GM18526 (cell line): ENCODE results near the gene FGB.

Experiments used
- POLR2A ChIP-seq: IDR thresholded peaks from 3 replicates; pipeline ENCODE4 v1.6.1; 2011; ENCODE audit not compliant: insufficient read length; ENCODE audit errors: extremely low read depth

Gene FGB

DNA sequence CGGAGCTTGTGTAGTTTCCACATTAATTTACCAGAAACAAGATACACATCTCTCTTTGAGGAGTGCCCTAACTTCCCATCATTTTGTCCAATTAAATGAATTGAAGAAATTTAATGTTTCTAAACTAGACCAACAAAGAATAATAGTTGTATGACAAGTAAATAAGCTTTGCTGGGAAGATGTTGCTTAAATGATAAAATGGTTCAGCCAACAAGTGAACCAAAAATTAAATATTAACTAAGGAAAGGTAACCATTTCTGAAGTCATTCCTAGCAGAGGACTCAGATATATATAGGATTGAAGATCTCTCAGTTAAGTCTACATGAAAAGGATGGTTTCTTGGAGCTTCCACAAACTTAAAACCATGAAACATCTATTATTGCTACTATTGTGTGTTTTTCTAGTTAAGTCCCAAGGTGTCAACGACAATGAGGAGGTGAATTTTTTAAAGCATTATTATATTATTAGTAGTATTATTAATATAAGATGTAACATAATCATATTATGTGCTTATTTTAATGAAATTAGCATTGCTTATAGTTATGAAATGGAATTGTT, at the start of gene FGB:
Gene FGB, plus strand, starts transcription at position 315 of the 558 bp plus-strand sequence. Its CDS starts 8 bp downstream, at position 323.
- no peak for TF ChIP-seq POLR2A

DNA sequence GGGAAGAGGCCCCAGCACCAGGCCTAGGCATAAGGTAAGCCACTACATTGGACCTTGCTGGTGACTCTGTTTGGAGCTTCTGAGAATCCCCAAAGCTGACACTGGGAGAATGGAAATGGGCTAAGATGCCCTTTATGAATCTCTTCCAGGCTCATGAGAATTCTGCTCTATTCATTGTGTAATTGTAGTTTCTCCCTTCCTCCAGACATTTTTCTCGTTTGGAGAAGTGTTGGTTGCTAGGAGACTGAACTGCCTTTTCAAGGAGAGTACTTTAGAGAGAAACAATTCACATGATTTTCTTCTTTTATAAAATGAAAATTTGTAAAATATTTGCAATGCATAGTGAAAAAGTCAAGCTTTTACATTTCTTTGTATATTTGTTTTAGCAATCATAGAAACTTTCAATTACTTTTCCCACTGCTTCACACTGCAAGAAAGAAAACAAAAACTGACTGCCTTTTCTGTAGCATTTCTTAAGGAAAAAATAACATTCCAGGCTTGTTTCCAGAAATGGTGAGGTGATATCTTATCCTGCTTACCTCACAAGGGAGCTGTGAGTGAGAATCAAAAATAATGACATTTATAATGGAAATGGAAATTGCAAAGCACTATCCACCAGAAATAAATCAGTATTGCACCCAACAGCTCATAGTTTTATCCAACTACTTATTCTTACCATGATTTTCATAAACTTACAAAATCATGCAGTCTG, 46.3 kb upstream of the FGB start:
- TF ChIP-seq POLR2A = no peak

DNA sequence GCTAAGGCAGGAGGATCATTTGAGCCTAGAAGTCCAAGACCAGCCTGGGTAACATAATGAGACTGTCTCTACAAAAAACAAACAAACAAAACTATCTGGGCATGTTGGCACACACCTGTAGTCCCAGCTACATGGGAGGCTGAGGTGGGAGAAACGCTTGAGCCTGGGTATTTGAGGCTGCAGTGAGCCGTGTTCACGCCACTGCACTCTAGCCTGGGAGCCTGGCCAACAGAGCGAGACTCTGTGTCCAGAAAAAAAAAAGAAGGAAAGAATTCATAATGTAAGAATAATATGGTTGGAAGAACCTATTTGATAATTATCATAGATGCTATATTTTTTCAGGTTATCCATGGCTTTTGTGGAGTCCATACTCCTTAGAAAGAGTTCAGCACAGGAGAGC, 45.2 kb upstream of the FGB start:
- no peak for TF ChIP-seq POLR2A

DNA sequence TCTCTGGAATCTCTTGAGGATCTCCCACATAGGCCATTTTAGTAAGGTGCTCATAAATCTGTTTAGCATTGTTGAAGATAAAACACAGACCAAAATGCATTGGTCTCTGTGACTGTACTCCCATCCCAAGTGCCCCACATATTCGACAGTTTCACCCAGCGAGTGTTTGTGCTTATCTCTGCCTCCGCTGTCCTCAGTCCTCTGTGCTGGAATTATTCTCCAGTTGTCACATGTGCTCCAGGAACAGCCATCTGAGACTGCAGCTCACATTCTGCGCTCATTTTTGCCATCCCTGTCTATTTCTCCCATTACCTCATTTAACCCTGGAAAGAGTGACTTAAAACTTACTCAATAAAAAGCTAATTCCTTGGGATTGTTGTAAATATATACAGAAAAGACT, 43.6 kb upstream of the FGB start:
- no peak for TF ChIP-seq POLR2A

DNA sequence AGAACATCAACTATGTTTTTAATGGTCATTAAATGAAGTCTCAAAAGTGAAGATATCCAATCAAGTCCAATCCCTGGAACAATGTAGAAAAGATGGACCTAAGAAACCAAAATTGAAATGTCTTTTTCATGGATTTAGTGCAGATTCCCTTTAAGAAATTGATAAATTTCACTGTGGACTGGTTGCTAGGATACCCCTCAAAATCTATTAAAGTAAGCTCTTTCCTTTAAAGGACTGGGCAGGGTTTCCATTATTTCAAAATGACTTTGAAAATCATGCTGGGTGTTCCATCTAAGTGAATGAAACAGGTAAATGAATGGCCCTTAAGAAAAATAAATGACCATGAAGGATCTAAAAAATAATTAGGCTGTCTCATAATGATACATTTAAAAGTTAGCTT, 41.2 kb upstream of the FGB start:
- TF ChIP-seq POLR2A = no peak

DNA sequence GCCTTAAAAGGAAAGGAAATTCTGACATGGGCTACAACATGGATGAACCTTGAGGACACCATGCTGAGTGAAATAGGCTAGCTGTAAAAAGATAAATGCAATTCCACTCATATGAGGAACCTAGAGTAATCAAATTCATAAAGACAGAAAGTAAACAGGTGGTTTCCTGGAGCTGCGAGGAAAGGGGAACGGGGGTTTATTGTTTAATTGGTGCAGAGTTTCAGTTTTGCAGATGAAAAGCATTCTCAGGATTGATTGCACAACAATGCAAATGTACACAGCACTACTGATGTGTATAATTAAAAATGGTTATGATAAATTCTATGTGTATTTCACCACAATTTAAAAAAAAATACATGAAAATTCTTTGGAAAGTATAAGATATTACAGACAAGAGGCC, 36.7 kb upstream of the FGB start:
- no peak for TF ChIP-seq POLR2A

DNA sequence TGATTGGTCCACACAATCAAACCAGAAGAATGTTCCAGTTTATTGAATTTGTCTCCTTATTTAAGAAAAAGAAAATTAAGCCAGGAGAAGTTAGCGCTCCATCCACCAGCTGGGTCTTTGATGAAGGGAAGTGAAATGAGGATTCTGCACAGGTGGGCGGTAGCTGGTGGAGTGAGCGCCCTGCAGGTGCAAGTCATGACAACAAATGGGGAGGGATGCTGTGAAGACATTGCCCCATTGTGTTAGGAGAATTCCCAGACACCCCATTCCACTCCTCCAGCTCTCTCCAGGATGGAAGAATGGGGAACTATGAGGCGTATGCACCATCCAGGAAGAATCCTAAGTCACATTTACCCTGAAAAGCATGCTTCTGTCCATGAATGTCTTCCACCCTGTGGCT, 35.5 kb upstream of the FGB start:
- TF ChIP-seq POLR2A = no peak

DNA sequence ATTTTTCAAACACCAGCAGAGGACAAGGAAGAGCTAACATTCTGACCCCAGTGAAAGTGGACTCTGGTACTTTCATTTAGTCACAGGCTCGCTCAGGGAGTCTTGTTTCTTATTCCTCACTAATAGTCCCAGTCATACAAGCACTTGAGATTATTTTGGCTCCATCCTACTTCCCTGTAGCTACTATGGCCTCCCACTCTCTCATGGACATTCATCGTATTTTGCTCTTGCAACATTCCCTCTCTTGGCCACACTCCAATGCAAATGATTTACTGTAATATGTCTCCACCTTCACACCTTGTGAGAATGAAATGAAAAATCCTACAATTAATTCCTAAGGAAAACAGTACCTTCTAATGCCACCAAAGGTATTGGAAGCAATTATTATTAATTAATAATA, 33.9 kb upstream of the FGB start:
- no peak for TF ChIP-seq POLR2A

DNA sequence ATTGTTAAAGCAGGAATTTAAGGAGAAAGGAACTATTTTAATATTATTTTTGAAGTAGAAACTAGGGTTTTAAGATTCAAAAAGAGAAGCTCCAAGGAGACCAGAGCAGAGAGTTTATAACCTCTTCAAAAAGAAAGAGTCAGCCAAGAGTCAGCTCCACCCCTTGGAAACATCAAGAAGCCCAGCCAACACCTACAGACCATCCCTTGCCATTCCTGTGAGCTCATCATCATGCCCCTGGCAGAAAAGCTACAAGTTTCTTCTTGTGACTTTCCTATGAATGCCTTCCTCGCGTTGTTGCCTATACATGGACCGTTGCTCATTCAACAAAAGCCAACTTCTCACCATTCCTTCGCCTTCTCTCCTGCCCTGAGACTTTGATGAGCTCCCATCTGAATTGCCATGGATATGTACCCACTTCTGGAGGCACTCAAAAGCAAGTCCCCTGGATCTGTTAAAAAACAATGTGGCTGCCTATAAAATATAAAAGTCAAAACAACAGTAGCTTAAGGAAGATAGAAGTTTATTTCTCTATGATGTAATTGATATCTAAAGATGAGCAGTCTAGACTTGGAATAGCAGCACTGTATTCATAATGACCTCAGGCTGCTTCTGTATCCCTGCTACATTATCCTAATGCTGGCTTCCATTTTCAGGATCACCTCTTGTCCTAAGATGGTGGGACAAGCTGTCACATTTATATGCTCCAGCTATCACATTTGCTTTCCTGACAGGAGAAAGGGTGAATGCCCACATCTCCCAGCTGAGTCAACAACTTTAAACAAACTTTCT, 32.9 kb upstream of the FGB start:
- TF ChIP-seq POLR2A = no peak

DNA sequence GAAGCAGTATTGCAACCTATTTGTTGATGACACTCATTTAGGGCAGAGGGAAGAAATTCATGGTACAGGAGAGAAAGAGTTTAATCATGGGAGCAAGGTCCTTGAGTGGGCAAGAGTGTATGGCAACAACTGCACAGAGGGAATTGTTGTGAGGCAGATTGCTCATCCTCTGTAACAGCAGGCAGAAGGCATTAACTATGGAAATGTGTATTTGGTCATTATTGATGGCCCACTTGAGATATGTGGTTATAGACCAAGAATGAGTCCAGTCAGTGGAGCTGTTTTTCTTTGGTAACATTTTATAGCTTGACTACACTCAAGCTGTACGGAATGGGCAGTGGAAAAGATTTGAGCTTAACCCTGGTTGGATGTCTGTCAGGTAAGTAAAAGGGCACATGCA, 28.5 kb upstream of the FGB start:
- no peak for TF ChIP-seq POLR2A

DNA sequence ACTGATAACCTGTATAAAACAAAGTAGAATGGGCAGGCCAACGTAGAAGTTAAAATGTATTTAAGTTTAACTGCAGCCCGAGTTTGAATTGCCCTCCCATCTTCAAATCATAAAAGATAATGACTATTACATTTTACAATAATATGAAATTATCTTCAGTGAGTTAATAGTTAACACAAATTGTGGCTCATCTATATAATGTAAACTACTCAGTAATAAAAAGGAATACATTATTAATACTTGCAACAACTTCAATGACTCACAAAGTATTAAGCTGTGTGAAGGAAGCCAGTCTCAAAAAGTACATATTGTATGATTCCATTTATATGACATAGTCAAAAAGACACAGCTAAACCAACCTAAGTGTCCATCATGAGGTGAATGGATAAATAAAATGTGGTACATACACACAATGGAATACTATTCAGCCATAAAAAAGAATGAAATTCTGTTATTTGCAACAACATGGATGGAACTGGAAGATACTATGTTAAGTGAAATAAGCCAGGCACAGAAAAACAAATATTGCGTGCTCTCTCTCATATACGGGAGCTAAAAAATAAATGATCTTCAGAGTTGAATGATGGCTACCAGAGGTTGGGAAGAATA, 20.4 kb upstream of the FGB start:
- no peak for TF ChIP-seq POLR2A

DNA sequence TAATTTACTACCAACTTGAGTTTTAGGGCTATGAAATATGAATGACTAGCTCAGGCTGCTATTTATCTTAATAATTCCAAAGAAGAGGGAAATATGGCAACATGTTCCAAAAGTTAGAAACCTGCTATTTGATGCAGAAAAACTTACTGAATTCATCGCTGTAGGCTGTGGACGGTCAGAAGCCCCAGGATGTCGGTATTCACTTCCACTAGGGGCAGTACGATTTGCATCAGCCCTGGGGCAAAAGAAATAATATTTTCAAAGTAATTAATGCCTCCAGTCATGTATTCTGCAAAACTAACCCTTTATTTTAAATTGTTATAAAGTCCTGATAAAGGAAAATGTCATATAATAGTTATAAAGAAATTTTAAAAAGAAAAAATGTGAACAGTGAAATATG, 17.1 kb upstream of the FGB start:
- no peak for TF ChIP-seq POLR2A

DNA sequence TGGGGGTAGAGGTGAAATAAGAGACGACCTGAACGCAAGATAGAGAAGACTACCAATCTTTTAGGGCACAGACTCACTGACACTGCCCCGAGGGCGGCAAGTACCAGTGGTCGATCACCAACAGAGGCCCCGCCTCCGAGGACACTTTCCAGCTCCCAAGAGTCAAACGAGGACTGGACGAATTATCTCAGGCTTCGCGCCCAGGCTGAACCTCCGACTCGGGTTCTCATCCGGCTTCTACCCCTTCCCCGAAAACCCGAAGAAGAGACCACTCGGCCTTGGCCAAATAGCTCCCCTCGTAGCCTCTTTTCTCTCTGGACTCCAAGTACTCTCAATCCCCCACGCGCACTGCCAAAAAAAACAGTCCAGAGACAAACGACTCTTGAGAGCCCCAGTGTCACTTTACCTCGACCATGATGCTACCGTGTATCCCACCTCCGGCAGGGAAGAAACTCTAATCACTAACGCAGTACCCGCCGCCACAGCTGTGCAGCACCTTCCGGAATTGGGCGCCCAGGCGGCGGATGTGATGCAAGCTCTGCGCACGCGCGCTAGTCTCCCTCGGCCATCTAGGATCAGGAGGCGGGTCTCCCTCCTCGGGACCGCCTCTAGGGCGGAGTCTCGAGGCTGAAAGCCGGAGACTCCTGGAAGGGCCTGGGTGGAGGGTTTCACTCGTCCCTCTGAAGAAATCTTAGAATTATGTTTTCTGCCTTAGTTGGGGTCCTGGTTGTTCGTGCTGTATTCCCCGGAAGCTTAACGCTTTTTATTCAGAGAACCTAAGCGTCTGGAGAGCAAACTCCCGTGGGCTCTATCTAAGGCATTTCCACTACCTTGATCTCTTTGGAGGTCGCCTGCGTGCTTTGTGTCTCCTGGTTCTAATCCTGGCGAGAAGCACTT, 12.7 kb upstream of the FGB start, which contains the start of gene PLRG1:
Gene PLRG1, minus strand, starts transcription at position 507 of the 897 bp plus-strand sequence. Its CDS starts 92 bp downstream, at position 415.
- TF ChIP-seq POLR2A = peak; percentile 90

DNA sequence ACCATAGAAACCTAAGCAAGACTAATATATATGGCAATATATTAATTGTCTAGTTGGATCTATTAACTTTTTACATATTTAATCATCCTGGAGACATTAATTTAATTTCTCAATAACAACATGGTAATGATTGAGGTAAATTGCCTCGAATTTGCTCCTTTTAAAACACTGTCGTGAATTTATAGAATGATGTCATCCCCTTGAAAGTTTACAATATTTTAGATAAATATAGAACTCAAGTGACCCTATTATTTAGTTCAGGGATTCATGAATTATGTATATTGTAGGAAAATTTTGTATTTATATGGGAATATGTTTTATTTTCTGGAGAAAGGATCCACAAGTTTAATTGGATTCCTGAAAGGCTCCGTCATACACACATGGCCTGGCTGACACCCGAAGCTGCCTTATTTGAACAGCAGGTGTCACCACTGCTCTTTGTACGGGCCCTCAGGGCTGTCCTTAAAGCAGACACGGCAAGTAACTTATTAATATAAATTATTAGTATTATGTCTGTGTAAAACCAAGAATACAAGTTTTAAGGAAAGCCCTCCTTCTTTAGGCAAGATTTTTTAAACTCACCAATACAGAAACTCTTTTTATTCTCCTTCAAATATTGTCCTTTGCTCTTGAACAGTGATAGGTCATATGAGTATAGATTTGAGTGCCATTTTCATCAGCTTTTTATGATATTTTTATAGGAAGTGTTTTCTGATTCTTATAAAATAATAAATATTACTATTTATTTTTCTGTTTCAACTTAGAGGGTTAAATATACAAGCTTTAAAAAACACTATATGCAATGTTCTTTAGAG, 10.7 kb upstream of the FGB start:
- TF ChIP-seq POLR2A = no peak
